Right lobe of liver (tissue), 6 donors: ENCODE results near the gene CCDC174. TPM values are rescaled to one million over a fixed set of nuclear protein-coding genes. Genes with fewer than 3 reads are reported as not detected.

Experiments used
- ATAC-seq, 4 donors: fragments of 200-7000 bp; cut with Tn5 transposase; one replicate each; pipeline ENCODE4 v1.9.1; 2020; ENCODE audit warnings: mild to moderate bottlenecking in 4 of 4, moderate library complexity in 4 of 4
- DNase-seq, 3 donors: peaks; one replicate each; pipeline ENCODE4 v3.0.0-alpha.2; 2020
- H3K27ac ChIP-seq, 3 donors: fragments of 200-600 bp; one replicate each; pipeline ENCODE4 v1.8.0; 2022
- H3K27me3 ChIP-seq, 2 donors: fragments of 200-600 bp; one replicate each; pipeline ENCODE4 v1.8.0; 2022
- H3K36me3 ChIP-seq, 4 donors: fragments of 200-600 bp; sonication (generic) in 1 of 4; one replicate each; pipeline versions ENCODE4 v1.5.1 to v1.8.0; 2017 to 2022; ENCODE audit warnings: control low read depth in 1 of 4
- H3K4me1 ChIP-seq, 4 donors: fragments of 200-600 bp; sonication (generic) in 1 of 4; one replicate each; pipeline versions ENCODE4 v1.5.1 to v1.8.0; 2017 to 2022; ENCODE audit warnings: control low read depth in 1 of 4
- H3K4me3 ChIP-seq, 3 donors: fragments of 200-600 bp; one replicate each; pipeline ENCODE4 v1.8.0; 2022
- H3K9me3 ChIP-seq, 4 donors: fragments of 200-600 bp; sonication (generic) in 1 of 4; one replicate each; pipeline versions ENCODE4 v1.5.1 to v1.8.0; 2017 to 2022; ENCODE audit warnings: control low read depth in 1 of 4
- POLR2A ChIP-seq: fragments of 450-650 bp; IDR thresholded peaks from one replicate; pipeline ENCODE4 v1.6.1; 2017; ENCODE audit warnings: antibody characterized with exemption, mild to moderate bottlenecking
- WGBS: methylation state at CpG from one replicate; pipeline ENCODE4 v1.1.6; 2018; ENCODE audit warnings: low coverage, low lambda C conversion rate; ENCODE audit not compliant: insufficient coverage; ENCODE audit errors: missing lambda C conversion rate; 5-methylcytosine and 5-hydroxymethylcytosine counted together
- intact Hi-C, 2 donors: fragments of 100-400 bp; cut with DNase I; formaldehyde crosslinking; loops; one replicate each; pipeline versions ENCODE4 v1.11.2 to v1.14.1; 2022
- total RNA-seq, 6 experiments: library from RNA; depleted of rRNA in 2 of 6; stranded (reverse); fragments of >200 nt in 2 of 6; fragmentation: NEBNext Ultra II Directional in 3 of 6; extraction: Animal tissue kit (Norgen Biotek cat#: 25700) in 3 of 6; gene quantifications; one replicate each; pipeline versions ENCODE4 v1.1.0 to v1.2.4, GENCODE V29; 2016 to 2023
- TF ChIP-seq, protein P1 (sequence below), 4 donors: fragments of 200-600 bp in 3 of 4; fragments of 450-650 bp in 1 of 4; IDR thresholded peaks; one replicate each; pipeline versions ENCODE4 v1.5.1 to v1.8.0; 2016 to 2022; ENCODE audit warnings: antibody characterized with exemption in 4 of 4, mild to moderate bottlenecking in 2 of 4
- donor health status: DM: no; HTN: yes; CAD: no.
- donor health status: DM: no; HTN: no; CAD: no.
- donor health status: DM: no; HTN: no; CAD: no.
- donor health status: DM: no; HTN: yes; CAD: no.
- donor health status: DM: no; HTN: yes; CAD: no.

Gene CCDC174
- total RNA-seq, 6 experiments from 2014 or later: 7.5 to 11.7 (median 10.6) TPM

DNA sequence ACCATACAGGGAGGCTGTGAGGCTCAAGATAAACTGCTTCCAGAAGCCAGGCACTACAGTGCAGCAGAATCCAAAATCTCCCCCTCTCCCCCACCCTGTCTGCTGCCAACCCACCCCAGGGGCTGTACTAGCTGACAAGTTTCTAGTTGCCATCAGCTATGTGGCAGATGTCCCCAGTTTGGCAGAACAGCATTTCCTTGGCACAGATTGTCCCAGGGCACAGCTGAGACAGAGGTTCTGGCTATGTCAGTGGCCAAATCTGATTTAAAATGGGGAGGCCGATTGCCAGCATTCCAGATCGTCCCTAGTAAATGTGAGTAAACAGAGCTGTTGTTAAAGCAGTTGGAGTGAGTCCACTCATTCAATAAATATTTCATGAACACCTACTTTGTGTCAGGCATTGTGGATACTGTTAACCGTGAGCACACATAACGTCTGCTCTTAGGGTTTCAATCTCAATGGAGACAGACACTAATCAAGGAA lies 28.0 kb upstream of the CCDC174 start:
- peak in 3 of 4 donors; percentile 13 to 55 (median 42) for ATAC-seq
- intact Hi-C loops: no loop called here

DNA sequence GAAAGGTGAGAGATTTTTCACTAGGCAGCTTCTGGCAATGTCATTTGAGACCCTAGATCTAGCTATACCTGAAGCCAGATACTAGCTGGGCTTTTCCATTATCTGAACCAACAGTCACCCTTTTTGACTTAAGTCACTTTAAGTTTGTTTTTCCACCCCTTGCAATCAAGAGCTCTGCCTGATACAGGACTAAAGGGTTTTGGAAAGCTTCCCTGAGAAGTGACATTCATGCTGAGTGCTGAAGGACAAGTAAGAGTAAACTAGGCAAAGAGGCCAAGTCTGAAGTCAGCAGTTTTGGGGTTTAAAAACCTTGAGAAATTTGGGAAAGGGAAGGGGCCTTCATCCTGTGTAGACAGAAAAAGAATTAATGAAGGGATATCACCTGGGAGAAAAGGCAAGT lies 27.1 kb upstream of the CCDC174 start:
- Histone ChIP-seq H3K27me3 (no peaks in the 10 kb centered on the region), H3K4me3 (no peak overlapping the region), H3K27ac (no peak overlapping the region), H3K4me1 (peaks cover 0 to 6% (median 0%) of the 10 kb centered on the region in 4 donors), H3K36me3 (no peaks in the 10 kb centered on the region), H3K9me3 (no peaks in the 10 kb centered on the region)
- intact Hi-C loops: no loop called here
- TF ChIP-seq, protein P1, sequence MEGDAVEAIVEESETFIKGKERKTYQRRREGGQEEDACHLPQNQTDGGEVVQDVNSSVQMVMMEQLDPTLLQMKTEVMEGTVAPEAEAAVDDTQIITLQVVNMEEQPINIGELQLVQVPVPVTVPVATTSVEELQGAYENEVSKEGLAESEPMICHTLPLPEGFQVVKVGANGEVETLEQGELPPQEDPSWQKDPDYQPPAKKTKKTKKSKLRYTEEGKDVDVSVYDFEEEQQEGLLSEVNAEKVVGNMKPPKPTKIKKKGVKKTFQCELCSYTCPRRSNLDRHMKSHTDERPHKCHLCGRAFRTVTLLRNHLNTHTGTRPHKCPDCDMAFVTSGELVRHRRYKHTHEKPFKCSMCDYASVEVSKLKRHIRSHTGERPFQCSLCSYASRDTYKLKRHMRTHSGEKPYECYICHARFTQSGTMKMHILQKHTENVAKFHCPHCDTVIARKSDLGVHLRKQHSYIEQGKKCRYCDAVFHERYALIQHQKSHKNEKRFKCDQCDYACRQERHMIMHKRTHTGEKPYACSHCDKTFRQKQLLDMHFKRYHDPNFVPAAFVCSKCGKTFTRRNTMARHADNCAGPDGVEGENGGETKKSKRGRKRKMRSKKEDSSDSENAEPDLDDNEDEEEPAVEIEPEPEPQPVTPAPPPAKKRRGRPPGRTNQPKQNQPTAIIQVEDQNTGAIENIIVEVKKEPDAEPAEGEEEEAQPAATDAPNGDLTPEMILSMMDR (IDR thresholded peaks at IDR 0.05): no peak
- TF ChIP-seq POLR2A: no peak
- ATAC-seq (no peak), DNase-seq (no peak)

More for the DNA sequence above, 28.0 kb upstream of the CCDC174 start:
- WGBS: 40% methylated on average over 4 of the region's 4 CpGs
- no peak overlapping the region for H3K4me3 ChIP-seq
- no peaks in the 10 kb centered on the region for H3K36me3 ChIP-seq
- DNase-seq: no peak
- peaks cover 0 to 6% (median 0%) of the 10 kb centered on the region in 4 donors for H3K4me1 ChIP-seq
- no peak overlapping the region for H3K27ac ChIP-seq
- no peaks in the 10 kb centered on the region for H3K27me3 ChIP-seq
- no peaks in the 10 kb centered on the region for H3K9me3 ChIP-seq
- TF ChIP-seq, protein P1 (IDR thresholded peaks at IDR 0.05): no peak
- TF ChIP-seq POLR2A: no peak

DNA sequence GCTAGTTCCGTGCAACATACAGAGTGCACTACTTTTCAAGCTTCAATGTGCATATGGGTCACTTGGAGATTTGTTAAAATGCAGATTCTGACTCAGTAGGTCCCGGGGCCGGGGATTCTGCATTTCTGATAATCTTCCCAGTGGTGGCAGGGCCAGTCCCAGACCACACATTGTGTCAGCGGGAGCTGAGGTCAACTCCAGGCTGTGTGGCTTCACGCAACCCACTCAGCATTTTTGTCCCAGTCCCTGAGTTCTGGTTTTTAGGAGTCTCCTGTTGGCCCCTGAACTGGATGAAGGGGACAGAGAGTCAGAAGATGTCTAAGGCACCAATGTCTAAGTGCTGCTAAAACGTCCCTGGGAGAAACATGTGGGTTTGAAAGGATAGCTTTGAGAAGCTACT lies 26.1 kb upstream of the CCDC174 start:
- no peak for DNase-seq
- Histone ChIP-seq H3K27ac (no peak overlapping the region), H3K4me1 (peaks cover 0 to 11% (median 0%) of the 10 kb centered on the region in 4 donors), H3K9me3 (no peaks in the 10 kb centered on the region), H3K36me3 (no peaks in the 10 kb centered on the region), H3K4me3 (no peak overlapping the region), H3K27me3 (no peaks in the 10 kb centered on the region)
- no peak for ATAC-seq
- TF ChIP-seq POLR2A: no peak
- TF ChIP-seq, protein P1 (IDR thresholded peaks at IDR 0.05): no peak
- intact Hi-C loops: no loop called here
- 63% methylated on average over 6 of the region's 6 CpGs for WGBS

DNA sequence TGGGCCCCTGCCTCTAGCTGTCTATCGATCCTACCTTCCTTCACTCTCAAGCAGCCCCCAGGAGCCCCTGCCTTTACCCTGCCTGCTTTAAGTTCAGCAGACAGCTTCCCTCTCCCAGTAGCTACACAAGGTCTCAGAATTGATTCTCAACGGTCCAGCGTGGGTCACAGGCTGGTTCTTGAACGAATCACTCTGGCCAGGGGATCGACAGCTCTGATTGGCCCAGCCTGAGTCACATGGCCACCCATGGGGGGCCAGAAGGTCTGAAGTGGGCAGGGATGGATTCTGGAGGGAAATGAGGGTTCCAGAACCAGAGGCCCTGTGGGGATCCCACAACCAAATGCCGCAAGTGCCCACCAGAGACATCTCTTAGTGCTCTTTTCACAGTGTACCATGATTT lies 23.7 kb upstream of the CCDC174 start:
- no peaks in the 10 kb centered on the region for H3K9me3 ChIP-seq
- no peak for TF ChIP-seq POLR2A
- TF ChIP-seq, protein P1 (IDR thresholded peaks at IDR 0.05): no peak
- no peak overlapping the region for H3K27ac ChIP-seq
- ATAC-seq (no peak), DNase-seq (no peak)
- H3K27me3 ChIP-seq: no peaks in the 10 kb centered on the region
- intact Hi-C loops: no loop called here
- H3K4me1 ChIP-seq: peaks cover 0 to 35% (median 12%) of the 10 kb centered on the region in 4 donors
- WGBS: 71% methylated on average over 4 of the region's 6 CpGs
- no peaks in the 10 kb centered on the region for H3K36me3 ChIP-seq
- H3K4me3 ChIP-seq: no peak overlapping the region

DNA sequence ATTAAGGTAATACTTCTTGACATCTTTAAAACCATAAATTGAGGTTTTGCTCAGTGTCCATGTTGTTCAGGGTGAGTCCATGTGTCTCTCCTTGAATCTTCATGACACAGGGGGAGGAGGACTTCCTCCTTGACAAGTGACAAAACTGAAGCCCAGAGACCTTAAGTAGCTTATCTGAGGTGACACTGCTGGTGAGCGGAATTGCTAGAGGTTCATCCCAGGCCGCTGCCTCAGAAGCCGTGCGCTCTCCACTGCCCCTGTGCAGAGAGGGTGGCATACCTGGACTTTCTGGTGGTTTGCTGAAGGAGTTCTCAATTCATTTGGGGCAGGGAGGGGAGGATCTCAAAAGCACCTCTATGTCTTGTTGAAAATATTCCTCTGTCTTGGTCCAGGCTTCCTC lies 23.2 kb upstream of the CCDC174 start:
- ATAC-seq (no peak), DNase-seq (no peak)
- Histone ChIP-seq H3K4me3 (no peak overlapping the region), H3K9me3 (no peaks in the 10 kb centered on the region), H3K36me3 (no peaks in the 10 kb centered on the region), H3K27ac (no peak overlapping the region), H3K27me3 (no peaks in the 10 kb centered on the region), H3K4me1 (peaks cover 0 to 40% (median 13%) of the 10 kb centered on the region in 4 donors)
- WGBS: 61% methylated on average over 3 of the region's 4 CpGs
- TF ChIP-seq, protein P1 (IDR thresholded peaks at IDR 0.05): no peak
- no peak for TF ChIP-seq POLR2A
- intact Hi-C loops: no loop called here
